GM23338 (cell line): ENCODE data around the gene CHAD.

Experiments
- CREB1 ChIP-seq: fragments of 250-450 bp; sonication (Bioruptor Pico); IDR thresholded peaks from 2 replicates; pipeline ENCODE4 v1.5.0; 2020; ENCODE audit warnings: low read depth, mild to moderate bottlenecking, moderate library complexity
- EZH2 ChIP-seq: fragments of 200-600 bp; sonication (generic); IDR thresholded peaks from one replicate; pipeline ENCODE4 v1.8.0; 2017; ENCODE audit warnings: antibody characterized with exemption, mild to moderate bottlenecking, low read depth; ENCODE audit not compliant: unreplicated experiment
- JUNB ChIP-seq: IDR thresholded peaks from one replicate; pipeline ENCODE4 v1.6.1; 2016; ENCODE audit warnings: antibody characterized with exemption; ENCODE audit not compliant: unreplicated experiment
- POLR2AphosphoS5 ChIP-seq: IDR thresholded peaks from 2 replicates; pipeline ENCODE4 v1.6.1; 2016; ENCODE audit warnings: antibody characterized with exemption, low read depth
- TF ChIP-seq, protein P1 (sequence below): fragments of 250-450 bp; sonication (Bioruptor Pico); IDR thresholded peaks from 2 replicates; pipeline ENCODE4 v1.5.0; 2020; ENCODE audit warnings: mild to moderate bottlenecking, moderate library complexity
- TF ChIP-seq, protein P2 (sequence below), 2 experiments: fragments of 200-600 bp in 1 of 2; sonication (generic) in 1 of 2; conservative IDR thresholded peaks; 2 replicates each; pipeline versions ENCODE4 v1.5.1 to v1.6.1; 2016 to 2017; ENCODE audit warnings: antibody characterized with exemption in 2 of 2, low read depth in 2 of 2, mild to moderate bottlenecking in 2 of 2, moderate library complexity in 1 of 2
- TF ChIP-seq, protein P3 (sequence below): IDR thresholded peaks from one replicate; pipeline ENCODE4 v1.6.1; 2018; ENCODE audit warnings: antibody characterized with exemption; ENCODE audit not compliant: unreplicated experiment

DNA sequence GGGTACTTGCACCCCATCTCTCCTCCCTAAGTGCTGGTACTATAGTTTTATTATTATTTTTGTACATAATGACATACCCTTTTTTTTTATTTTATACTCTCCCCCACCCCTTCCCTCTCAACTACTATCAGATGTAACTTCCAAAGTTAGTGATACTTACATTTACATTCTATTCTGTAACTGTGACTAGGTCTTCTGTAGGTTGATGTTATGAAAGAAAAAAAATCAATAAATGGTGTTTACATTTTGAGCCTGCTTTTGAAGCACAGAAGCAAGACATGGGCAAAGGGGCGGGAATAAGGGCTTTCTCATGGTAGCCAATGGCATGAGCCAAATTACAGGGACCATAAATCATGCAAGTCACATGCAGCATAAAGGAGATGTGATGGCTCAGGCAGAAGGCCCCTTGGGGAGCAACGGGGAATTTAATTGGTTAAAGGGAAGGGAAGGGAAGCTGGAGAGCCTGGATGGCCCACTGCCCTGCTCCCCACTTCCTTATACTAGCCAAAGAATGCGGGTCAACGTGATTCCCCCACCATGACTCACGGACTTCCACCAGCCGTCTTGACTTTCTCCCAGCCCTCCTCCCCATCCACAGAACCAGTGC, 45.0 kb downstream of the CHAD start:
- TF ChIP-seq JUNB = no peak
- no peak for TF ChIP-seq CREB1 (CRISPR knock-in tag)
- TF ChIP-seq EZH2 = no peak
- TF ChIP-seq, protein P1, sequence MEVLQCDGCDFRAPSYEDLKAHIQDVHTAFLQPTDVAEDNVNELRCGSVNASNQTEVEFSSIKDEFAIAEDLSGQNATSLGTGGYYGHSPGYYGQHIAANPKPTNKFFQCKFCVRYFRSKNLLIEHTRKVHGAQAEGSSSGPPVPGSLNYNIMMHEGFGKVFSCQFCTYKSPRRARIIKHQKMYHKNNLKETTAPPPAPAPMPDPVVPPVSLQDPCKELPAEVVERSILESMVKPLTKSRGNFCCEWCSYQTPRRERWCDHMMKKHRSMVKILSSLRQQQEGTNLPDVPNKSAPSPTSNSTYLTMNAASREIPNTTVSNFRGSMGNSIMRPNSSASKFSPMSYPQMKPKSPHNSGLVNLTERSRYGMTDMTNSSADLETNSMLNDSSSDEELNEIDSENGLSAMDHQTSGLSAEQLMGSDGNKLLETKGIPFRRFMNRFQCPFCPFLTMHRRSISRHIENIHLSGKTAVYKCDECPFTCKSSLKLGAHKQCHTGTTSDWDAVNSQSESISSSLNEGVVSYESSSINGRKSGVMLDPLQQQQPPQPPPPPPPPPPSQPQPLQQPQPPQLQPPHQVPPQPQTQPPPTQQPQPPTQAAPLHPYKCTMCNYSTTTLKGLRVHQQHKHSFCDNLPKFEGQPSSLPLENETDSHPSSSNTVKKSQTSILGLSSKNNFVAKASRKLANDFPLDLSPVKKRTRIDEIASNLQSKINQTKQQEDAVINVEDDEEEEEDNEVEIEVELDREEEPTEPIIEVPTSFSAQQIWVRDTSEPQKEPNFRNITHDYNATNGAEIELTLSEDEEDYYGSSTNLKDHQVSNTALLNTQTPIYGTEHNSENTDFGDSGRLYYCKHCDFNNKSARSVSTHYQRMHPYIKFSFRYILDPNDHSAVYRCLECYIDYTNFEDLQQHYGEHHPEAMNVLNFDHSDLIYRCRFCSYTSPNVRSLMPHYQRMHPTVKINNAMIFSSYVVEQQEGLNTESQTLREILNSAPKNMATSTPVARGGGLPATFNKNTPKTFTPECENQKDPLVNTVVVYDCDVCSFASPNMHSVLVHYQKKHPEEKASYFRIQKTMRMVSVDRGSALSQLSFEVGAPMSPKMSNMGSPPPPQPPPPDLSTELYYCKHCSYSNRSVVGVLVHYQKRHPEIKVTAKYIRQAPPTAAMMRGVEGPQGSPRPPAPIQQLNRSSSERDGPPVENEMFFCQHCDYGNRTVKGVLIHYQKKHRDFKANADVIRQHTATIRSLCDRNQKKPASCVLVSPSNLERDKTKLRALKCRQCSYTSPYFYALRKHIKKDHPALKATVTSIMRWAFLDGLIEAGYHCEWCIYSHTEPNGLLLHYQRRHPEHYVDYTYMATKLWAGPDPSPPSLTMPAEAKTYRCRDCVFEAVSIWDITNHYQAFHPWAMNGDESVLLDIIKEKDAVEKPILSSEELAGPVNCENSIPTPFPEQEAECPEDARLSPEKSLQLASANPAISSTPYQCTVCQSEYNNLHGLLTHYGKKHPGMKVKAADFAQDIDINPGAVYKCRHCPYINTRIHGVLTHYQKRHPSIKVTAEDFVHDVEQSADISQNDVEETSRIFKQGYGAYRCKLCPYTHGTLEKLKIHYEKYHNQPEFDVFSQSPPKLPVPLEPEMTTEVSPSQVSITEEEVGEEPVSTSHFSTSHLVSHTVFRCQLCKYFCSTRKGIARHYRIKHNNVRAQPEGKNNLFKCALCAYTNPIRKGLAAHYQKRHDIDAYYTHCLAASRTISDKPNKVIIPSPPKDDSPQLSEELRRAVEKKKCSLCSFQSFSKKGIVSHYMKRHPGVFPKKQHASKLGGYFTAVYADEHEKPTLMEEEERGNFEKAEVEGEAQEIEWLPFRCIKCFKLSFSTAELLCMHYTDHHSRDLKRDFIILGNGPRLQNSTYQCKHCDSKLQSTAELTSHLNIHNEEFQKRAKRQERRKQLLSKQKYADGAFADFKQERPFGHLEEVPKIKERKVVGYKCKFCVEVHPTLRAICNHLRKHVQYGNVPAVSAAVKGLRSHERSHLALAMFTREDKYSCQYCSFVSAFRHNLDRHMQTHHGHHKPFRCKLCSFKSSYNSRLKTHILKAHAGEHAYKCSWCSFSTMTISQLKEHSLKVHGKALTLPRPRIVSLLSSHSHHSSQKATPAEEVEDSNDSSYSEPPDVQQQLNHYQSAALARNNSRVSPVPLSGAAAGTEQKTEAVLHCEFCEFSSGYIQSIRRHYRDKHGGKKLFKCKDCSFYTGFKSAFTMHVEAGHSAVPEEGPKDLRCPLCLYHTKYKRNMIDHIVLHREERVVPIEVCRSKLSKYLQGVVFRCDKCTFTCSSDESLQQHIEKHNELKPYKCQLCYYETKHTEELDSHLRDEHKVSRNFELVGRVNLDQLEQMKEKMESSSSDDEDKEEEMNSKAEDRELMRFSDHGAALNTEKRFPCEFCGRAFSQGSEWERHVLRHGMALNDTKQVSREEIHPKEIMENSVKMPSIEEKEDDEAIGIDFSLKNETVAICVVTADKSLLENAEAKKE (CRISPR knock-in tag) = no peak
- TF ChIP-seq, protein P2, sequence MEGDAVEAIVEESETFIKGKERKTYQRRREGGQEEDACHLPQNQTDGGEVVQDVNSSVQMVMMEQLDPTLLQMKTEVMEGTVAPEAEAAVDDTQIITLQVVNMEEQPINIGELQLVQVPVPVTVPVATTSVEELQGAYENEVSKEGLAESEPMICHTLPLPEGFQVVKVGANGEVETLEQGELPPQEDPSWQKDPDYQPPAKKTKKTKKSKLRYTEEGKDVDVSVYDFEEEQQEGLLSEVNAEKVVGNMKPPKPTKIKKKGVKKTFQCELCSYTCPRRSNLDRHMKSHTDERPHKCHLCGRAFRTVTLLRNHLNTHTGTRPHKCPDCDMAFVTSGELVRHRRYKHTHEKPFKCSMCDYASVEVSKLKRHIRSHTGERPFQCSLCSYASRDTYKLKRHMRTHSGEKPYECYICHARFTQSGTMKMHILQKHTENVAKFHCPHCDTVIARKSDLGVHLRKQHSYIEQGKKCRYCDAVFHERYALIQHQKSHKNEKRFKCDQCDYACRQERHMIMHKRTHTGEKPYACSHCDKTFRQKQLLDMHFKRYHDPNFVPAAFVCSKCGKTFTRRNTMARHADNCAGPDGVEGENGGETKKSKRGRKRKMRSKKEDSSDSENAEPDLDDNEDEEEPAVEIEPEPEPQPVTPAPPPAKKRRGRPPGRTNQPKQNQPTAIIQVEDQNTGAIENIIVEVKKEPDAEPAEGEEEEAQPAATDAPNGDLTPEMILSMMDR (conservative IDR thresholded peaks at IDR 0.05; ENCODE audit: low read depth in 2 of 2) = no peak
- TF ChIP-seq POLR2AphosphoS5 = no peak
- TF ChIP-seq, protein P3, sequence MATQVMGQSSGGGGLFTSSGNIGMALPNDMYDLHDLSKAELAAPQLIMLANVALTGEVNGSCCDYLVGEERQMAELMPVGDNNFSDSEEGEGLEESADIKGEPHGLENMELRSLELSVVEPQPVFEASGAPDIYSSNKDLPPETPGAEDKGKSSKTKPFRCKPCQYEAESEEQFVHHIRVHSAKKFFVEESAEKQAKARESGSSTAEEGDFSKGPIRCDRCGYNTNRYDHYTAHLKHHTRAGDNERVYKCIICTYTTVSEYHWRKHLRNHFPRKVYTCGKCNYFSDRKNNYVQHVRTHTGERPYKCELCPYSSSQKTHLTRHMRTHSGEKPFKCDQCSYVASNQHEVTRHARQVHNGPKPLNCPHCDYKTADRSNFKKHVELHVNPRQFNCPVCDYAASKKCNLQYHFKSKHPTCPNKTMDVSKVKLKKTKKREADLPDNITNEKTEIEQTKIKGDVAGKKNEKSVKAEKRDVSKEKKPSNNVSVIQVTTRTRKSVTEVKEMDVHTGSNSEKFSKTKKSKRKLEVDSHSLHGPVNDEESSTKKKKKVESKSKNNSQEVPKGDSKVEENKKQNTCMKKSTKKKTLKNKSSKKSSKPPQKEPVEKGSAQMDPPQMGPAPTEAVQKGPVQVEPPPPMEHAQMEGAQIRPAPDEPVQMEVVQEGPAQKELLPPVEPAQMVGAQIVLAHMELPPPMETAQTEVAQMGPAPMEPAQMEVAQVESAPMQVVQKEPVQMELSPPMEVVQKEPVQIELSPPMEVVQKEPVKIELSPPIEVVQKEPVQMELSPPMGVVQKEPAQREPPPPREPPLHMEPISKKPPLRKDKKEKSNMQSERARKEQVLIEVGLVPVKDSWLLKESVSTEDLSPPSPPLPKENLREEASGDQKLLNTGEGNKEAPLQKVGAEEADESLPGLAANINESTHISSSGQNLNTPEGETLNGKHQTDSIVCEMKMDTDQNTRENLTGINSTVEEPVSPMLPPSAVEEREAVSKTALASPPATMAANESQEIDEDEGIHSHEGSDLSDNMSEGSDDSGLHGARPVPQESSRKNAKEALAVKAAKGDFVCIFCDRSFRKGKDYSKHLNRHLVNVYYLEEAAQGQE = no peak
